ENCODE results near the gene FNDC3B. TPM values are rescaled to one million over a fixed set of nuclear protein-coding genes. Genes with fewer than 3 reads are reported as not detected.

FNDC3B gene
- total and polyA plus RNA-seq, 9 of the 15 experiments (the other 6 are each of a cell fraction or from before 2014, with no cell fraction given): 7.0 to 35.8 (median 16.2) TPM

- TF ChIP-seq POLR2G (IDR thresholded peaks at IDR 0.05; ENCODE audit: low read depth, low read length) (peak; percentile 81), MYC (IDR thresholded peaks at IDR 0.05; ENCODE audit: low read depth, low read length) (peak; percentile 49), MYC (CRISPR knock-in tag; IDR thresholded peaks at IDR 0.05; ENCODE audit: borderline replicate concordance, low read depth) (no peak), TCF15 (CRISPR knock-in tag; IDR thresholded peaks at IDR 0.05) (no peak), DLX4 (CRISPR knock-in tag; IDR thresholded peaks at IDR 0.05) (no peak), PML (IDR thresholded peaks at IDR 0.05; ENCODE audit: low read length) (no peak; the same call in 1 of the 2 replicates), FOXO4 (CRISPR knock-in tag; IDR thresholded peaks at IDR 0.05) (no peak), ZBTB8A (IDR thresholded peaks at IDR 0.05; ENCODE audit: partially characterized antibody) (no peak), ZNF41 (CRISPR knock-in tag; conservative IDR thresholded peaks at IDR 0.05) (no peak), PTBP1 (IDR thresholded peaks at IDR 0.05; ENCODE audit: low read depth, low read length) (no peak), NONO (IDR thresholded peaks at IDR 0.05; ENCODE audit: low read depth in 2 of 2, low read length in 1 of 2) (peak; percentile 46 to 62; a peak in 2 of 4 replicates), CGGBP1 (CRISPR knock-in tag; IDR thresholded peaks at IDR 0.05) (no peak), ZNF318 (IDR thresholded peaks at IDR 0.05; ENCODE audit: borderline replicate concordance in 1 of 2, low read depth in 1 of 2) (no peak), KLF1 (tag; IDR thresholded peaks at IDR 0.05) (no peak), BCL6 (CRISPR knock-in tag; IDR thresholded peaks at IDR 0.05) (no peak), ZNF184 (CRISPR knock-in tag; IDR thresholded peaks at IDR 0.05) (no peak)
These were observed 951 bp downstream of the FNDC3B start (continued) for GRCh38 chr3:172040078-172040980.
